Activated CD4-positive, CD25-positive, alpha-beta regulatory T cell treated with anti-CD3 and anti-CD28 coated beads, Interleukin-2, amount 50 U/mL, for 16 hours (primary cell): ENCODE data around the gene ATP5IF1.

Source experiments
- DNase-seq: peaks from one replicate; pipeline ENCODE4 v3.0.0-alpha.2; 2020; ENCODE audit warnings: low read depth, low spot score

Gene ATP5IF1

DNA sequence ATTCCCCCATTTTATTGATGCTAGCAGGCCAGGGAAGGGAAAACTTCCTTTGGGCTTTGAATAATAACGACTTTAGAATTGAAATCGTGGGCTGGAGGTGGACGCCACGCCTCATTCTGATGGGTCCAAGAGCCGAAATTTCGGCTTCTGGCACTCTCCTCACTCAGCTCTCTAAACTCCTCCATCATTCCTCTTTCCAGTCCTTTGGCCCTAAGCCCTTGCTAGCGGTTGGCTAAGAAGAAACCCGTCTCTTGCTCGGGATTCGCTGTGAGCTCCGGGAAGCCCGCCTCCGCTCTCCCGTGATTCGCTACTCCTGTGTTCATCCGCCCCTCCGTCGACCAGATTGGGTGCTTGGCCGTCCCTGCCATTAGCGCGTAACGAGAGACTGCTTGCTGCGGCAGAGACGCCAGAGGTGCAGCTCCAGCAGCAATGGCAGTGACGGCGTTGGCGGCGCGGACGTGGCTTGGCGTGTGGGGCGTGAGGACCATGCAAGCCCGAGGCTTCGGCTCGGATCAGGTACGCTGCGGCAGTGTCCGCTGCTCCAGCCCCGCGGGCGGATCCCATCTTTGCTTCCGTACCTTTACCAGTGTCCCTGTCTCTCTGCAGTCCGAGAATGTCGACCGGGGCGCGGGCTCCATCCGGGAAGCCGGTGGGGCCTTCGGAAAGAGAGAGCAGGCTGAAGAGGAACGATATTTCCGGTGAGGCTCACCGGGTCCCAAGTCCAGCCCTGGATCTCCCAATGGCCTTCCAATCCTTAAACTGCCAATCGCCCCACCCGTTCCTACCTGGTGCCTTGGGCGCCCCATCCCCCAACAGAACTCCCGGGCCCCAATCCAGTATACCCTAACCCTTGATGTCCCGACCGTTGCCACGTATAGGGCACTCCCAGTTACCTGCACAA is at the start of gene ATP5IF1:
ATP5IF1 (plus strand) TSS at position 370 of the 901 bp plus-strand sequence; CDS start at position 430, 60 bp downstream.
- DNase-seq = peak; percentile 92

DNA sequence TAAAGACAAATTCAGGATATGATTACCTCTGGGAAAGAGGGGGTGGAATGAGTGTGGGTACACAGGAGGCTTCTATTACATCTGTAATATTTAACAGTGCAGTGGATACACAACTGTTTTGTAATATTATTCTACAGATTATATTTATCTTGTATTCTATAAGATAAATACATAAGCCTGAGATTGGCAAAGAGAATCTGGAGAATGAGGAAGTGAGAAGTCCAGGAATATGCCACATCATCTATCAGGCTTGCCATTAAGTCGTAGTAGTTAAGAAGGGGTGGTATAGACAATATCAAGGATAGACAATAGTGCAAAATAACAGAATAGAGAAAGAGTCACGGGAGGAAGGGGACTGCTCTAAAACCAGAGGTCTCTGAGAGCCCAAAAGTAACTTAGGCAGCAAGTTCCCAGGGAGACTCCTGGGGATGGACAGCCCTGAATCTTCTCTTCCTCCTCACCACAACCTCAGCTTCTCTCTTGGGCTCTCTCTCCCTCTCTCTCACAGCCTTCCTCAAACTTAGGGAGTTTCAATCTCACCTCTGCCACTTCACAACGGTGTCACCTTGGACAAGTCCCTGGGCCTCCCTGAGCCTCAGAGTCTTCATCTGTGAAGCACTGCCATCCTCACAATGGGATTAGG is 45.5 kb upstream of the ATP5IF1 start:
- DNase-seq = no peak

DNA sequence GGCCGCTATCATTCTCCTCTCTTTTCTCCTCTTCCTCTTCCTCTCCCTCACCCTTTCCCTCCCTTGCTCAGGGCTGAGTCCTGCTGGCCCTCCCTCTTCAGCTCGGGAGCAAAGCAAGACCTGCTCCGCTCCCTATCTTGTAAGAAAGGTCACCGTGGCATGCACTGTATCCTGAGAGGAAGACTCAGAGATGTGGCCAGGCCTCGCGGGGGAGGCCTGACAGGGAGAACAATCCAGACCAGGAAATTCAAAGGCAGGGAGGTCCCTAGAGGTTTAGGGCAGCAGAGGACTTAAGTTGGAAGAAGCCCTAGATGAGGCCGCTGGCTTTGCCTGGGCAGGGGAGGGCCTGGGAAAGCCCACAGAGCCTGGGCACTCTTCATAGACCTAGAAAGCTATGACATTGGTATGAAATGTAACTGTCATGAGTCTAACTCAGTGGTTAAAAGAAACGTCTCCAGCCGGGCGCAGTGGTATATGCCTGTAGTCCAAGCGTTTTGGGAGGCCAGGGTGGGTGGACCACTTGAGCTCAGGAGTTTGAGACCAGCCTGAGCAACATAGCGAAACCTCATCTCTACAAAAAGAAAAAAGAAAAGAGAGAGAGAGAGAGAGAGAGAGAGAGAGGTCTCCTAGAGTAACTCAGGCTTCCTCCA is 44.8 kb upstream of the ATP5IF1 start:
- DNase-seq = no peak

DNA sequence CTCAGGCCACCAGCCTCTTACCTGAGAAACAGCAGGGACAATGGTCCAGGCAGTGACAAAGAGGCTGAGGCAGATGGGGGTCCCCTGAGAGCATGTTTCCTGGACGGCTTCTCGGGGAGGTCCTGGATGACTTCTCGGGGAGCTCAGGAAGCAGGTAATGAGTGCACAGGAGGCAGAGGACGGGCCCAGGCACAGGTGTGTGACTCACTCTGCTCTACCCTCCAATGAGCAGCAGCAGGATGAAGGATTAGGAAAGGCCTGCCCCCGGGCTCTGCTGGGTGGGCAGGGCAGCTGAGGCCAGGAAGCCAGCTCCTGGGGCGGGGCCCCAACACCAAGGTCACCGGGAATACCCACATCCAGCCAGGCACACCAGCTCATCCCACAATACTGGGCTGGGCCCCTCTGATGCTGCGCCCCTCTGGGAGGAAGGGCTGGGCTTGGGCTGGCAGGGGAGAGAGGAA is 42.2 kb upstream of the ATP5IF1 start:
- no peak for DNase-seq

DNA sequence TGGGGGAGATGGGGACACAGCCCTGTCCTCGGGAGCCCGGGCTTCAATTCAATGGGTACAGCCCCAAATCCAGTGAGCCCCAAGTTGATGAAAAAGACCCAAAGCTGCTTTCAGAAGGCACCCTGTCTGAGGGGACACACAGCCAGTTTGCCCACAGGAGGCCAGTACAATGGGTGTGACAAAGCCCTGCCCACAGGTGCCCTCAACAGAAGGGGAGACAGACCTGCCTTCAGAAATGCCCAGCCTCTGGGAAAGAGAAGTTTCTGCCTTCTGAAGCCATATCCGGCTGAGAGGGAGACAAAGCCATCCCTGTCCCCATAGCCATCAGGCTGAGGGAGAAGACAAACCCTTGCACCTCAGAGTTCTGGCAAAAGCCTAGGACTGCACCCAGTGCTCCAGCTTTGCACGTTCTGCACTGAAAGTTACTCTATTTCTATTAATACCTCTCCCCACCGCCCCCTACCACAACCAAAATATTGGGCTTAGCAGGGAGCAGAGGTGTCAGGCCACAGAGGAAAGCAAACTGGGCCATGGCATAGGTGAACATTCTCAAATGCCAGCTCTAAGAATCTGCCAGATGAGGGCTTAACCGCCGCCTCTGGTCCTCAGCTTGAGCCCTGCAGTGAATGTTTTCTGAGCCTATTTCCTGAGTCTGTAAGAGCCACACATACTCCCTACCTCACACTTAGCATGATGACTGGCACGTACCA is 41.4 kb upstream of the ATP5IF1 start:
- DNase-seq = no peak

DNA sequence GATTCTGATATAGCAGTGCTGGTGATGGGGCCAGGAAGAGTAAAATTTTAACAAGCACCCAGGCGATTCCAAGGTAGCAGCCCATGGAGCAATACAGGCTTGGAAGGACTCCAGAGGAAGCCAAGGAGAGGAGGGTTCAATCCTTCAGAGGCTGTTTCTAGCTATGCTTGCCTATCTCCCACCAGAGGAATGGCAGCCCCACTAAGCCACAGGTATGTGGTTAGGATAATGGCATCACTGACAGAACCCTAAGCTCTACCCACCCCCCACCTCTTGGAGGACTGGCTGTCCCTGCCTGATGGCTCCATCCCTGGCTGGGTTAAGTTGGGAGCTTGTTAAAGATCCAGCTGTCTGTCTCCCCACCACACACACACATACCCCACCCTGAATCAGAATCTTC is 40.1 kb upstream of the ATP5IF1 start:
- no peak for DNase-seq

DNA sequence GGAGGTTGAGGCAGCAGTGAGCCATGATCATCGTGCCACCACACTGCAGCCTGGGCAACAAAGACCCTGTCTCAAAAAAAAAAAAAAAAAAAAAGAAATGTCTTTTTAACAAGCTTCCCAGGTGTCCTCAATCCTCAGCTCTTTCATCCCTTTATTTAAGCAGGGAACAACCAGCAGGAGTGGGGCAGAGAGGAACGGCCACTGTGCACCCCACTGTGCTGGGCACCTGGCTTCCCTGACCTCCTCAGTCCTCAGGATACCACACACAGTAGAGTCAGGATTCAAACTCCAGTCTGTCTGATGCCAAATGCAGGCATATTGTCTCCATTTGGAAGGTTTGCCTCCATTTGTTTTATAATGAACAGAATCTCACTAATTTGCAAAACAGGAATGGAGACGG is 39.6 kb upstream of the ATP5IF1 start:
- no peak for DNase-seq

DNA sequence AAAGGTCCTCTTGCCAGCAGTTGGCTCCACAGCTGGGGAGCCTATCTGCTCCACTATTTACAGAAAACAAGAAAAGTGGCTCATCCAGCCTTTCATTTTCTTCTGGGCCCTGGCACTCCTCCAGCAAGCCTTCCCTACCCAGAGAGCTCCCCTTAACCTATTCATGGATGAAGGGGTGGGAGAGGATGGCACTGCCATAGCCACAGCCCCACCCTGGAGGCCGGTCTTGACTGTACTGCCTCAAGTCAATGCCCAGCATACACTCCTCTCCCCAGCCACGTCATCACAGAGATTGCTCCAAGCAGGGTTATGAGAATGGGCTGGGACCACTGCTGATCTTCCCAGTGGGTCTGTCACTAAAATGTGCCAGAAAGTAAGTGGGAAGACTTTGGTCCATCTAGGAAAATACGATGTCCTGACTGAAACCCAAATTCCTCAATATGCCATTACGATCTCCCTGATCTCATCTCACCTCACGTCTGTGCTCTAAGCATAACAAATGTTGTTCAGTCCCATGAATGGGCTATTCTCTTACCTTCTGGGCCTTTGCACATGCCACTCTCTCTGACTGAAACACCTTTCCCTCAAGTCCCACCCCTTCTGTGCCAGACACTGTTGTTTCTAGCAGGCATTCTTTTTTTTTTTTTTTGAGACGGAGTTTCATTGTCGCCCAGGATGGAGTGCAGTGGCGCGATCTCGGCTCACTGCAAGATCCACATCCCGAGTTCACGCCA is 38.1 kb upstream of the ATP5IF1 start:
- DNase-seq = no peak

DNA sequence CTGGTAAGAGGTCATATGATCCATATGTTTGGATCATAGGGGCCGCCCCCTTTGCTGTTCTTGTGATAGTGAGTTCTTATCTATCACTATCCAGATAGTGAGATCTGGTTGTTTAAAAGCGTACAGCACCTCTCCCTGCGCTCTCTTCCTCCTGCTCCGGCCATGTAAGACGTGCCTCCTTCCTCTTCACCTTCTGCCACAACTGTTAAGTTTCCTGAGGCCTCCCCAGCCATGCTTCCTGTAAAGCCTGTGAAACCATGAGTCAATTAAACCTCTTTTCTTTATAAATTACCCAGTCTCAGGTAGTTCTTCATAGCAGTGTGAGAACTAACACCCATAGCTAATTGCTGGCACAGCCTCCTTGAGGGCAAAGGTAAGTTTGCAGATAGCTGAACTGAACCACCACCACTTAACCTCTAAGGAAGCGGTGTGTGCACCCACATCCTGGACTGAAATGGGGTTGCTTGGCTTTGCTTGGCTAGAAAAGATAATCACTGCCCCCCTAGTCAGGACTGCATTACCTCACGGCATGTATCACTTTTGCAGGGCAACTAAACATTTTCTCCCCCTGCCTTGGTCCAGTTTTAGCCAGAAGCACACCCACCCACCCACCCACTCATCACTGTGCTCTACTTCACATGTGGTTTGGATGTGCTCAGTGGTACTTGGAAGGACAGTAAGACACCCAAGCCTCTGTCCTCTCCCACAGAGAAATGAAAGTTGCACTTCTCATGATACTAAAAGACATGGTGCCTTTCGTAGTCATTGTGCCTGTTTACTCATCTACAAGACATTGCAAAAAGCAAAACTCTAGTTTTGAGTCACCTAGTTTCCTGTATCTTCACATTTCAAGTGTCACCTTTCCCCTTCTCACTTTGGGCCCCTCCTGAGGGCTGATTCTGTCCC is 36.3 kb upstream of the ATP5IF1 start:
- peak; percentile 36 for DNase-seq

DNA sequence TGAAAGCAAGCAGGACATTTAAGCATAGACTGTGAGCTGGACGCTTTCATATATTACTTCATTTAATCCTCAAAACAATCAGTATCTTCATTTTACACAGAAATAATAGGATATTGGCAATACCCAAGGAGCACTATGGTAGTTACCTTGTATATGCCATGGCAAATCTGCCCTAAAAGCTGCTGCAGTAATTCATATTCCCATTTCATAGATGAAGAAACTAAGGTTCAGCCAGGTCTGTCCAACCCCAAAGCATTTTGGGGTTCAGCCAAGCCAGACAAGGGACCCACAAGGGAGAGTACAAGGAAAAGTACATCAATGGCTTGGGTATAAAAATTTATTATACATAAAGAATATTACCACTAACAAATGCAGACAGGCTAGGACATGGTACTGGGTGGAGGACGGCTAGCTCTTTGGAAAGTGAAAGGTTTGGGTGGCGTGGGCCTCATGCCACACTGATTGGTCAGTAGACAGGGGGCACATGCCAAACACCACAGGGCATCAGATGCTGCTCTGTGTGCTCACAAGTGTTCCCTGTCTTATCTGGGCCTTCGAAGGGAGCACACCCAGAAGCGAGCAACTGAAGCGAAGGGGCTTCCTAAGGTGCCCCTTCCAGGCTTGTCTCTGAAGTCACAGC is 35.6 kb upstream of the ATP5IF1 start:
- DNase-seq = no peak

DNA sequence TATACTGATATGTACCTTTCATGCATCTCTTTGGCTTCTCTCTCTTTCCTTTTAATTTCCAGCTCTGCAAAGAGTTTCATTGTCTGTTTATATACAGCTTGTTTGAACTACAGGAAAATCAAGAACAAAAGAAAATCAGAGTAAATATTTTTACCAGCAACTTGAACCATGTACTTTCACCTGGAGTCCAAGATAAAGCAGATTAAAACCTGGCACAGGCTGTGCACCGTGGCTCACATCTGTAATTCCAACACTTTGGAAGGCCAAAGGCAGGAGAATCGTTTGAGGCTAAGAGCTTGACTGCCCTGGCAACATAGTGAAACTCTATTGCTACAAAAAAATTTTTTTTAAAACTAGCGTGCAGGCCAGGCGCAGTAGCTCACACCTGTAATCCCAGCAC is 30.7 kb upstream of the ATP5IF1 start:
- no peak for DNase-seq

DNA sequence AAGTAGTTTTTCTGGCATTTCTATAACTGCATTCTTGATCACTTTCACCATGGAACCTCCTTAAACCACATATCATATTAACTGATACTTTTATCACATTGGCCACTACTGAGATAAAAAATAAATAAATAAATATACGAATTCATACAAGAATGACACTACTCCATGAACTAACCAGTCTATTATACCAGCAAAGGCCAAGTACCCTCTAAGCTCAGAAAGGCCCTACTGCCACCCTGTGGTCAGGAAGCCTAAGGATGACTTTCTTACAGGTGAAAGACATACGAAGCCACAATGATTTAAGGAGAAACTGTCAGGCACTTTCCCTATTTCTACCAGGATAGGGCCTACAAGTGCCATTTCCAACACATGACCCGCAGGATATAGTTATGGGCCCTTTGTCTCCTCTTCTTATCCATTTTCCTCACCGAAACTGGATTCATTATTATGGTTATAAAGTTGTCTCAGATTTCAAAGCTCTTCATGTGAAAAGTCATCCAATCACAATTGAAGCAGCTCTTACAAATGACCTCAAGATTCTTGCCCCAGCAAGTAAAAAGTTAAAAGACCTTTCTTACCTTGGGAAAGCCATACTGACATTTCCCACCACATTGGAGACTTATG is 27.0 kb upstream of the ATP5IF1 start:
- peak; percentile 40 for DNase-seq

DNA sequence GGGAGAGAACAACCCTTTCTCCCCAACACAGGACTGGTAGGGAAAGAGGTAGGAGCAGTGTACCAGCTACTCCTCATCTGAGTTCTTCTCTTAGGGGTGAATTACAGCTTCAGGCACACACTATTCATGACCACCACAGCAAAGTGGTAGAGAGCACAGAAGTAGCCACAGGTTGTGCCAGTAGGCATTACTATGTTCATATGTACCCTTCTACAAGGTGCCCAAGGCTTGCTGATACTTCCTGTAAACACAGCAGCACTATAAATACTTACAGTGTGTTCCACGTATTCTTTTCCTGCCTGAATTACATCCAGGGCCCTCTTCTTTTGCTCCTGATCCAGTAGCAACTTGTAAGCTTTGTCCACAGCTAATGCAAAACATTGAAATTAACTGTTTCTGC is 26.2 kb upstream of the ATP5IF1 start:
- no peak for DNase-seq

DNA sequence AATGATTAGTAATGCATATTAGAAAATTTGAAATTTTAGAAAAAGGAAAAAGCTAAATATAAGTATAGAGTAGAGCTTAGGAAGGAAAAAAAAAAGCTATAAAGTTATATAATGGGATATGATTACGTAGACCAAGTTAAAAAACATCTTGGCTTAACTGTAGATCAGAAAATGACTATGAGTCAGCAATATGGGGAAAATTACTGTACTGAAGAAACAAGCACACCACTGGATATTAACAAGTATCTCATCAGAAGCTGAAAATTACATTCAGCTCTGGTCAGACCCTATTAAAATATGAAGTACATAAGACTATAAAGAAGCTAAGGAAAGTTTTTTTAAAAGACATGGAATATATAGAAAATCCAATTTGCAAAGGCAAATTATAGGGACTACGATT is 22.6 kb upstream of the ATP5IF1 start:
- DNase-seq = no peak

DNA sequence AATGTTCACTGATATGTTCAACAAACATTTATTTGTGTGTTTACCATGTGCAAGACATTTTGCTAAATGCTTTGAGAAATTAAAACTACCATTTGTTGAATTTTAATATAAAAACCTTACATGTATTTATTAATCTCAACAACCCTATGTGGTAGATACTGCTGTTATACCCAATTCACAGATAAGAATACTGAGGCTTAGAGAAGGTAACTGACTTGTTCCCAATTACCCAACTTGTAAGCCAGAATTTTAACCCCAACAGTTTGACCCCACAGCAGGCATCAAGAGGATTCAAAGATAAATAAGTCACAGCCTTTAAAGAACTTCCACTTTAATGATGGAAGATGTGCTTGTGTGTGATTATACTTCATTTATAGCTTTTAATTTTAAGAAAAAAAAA is 6.8 kb upstream of the ATP5IF1 start:
- DNase-seq = no peak

DNA sequence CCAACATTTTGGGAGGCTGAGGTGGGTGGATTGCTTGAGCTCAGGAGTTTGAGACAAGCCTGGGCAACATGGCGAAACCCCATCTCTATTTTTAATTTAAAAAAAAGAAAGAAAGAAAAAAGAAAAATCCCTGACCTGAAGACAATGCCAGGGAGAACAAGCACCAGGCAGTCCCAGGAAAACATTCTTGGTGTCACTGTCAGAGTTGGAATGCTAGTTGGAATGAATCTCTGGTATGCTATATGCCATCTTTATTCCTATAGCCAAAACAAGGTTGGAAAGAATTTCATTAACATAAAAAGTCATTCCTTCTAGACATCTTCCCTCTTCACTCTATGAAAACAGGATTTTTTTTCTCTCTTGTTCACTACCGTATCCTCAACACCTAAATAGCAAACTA is 5.9 kb upstream of the ATP5IF1 start:
- DNase-seq = no peak

DNA sequence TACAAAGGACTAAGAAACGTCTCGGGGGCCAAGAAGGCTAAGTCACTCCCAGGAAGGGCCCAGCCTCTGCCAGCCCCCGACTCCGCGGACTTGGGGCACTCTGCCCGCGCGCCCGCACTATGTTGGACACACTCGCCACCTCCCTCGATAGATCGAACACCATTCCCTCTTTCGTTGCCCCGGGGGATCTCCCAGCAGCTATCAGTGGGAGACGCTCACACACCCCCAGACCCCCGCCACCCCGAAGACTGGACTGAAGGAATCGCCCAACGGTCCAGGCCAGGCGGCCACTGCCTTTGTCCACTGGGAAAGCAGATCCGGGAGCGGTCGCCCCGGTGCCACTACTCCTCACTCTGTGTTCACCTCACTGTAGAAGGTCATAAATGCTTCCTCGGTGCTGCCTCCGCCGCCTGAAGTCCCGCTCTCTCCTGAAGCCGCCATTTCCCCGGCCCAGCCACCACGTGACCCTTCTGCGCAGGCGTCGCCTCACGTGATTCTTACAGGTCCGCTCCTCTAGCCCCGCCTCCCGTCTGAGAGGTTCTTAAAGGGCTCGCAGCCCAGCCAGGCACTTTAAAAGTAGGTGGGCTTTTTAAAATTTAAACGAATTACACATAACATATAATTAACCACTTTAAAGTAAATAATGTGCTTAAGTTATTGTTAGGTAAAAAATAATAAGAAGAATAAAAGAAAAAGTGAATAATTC is 3.2 kb upstream of the ATP5IF1 start, which contains the start of gene DNAJC8:
DNAJC8 (minus strand) TSS at position 472 of the 706 bp plus-strand sequence; CDS start at position 441, 31 bp downstream.
- DNase-seq = peak; percentile 95

DNA sequence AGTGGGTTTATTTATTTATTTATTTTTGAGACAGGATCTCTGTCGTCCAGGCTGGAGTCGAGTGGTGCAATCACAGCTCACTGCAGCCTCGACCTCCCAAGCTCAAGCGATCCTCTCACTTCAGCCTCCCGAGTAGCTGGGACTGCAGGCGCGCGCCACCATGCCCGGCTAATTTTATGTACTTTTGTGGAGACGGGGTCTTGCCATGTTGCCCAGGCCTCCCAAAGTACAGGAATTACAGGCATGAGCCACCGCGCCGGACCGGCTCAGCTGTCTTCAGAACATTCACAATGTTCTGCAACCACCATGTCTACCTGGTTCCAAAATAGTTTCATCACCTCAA is 2.7 kb upstream of the ATP5IF1 start:
- DNase-seq = no peak
